GM18508 (cell line): ENCODE measurements around the gene NOS2.
"Not testable (repeated sequence)": the region's sequence is repeated elsewhere in the genome, so short reads cannot be mapped to it uniquely, and the experiment has no call there.

Source experiments
- ATAC-seq: cut with Tn5 transposase; IDR thresholded peaks from one replicate; pipeline ENCODE4 v1.9.1; 2021; ENCODE audit warnings: moderate number of reproducible peaks; ENCODE audit not compliant: insufficient read depth, unreplicated experiment

The NOS2 gene

DNA sequence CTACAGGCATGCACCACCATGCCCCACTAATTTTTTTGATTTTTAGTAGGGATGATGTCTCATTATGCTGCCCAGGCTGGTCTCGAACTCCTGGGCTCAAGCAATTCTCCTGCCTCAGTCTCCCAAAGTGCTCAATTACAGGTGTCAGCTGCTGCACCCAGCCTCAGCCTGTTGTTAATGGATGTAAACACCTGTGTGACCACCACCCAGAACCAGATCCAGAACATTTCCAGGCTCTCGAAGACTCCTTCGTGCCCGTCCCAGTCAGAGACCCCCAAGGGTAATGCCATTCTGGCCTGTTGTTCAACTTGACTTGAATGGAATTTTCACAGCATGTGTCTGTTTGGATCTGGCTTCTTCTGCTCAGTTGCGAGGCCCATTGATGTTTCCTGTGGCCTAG is 59.8 kb downstream of the NOS2 start:
- not testable (repeated sequence) for ATAC-seq

DNA sequence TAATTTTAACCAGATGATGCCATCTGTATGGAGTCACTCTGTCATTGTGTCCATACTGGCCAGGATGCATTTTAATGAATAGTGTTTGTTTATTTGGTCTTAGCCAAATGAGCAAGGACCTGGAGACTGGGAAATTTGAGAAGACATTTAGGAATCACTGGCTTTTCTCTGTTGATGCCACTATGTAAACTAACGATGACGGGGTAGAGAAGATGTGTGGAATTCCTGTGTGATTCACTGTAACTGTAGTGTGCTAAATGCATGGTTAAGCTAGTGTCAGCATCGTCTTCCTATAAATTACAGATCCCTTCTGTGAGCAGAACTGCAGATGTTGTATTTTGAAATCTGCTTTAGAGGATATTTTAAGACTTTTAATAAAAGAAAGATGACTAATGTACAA is 66.6 kb downstream of the NOS2 start:
- ATAC-seq: no peak

DNA sequence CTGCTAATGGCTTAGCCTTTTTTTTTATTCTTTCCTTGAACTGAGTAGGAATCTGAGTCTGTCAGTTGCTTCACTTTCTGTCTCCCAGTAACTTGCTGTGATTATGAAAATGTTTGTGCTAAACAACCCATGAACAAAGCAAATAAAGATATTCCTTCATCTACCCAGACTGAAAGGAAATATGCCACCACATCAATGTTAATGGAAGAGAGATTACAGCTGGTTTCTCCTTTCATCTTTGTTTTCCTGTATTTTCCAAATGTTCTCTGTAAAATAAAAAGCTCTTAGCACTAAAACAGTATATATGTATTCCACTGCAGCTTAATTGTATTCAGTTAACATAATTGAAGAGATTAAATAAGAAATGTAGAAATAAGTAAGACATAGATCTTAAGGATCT is 67.6 kb downstream of the NOS2 start:
- ATAC-seq: not testable (repeated sequence)

DNA sequence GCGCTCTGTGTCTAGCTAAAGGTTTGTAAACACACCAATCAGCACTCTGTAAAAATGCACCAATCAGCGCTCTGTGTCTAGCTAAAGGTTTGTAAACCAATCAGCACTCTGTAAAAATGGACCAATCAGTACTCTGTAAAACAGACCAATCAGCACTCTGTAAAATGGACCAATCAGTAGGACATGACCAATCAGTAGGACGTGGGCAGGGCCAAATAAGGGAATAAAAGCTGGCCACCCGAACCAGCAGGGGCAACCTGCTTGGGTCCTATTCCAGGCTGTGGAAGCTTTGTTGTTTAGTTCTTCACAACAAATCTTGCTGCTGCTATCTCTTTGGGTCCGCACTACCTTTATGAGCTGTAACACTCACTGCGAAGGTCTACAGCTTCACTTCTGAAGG is 74.3 kb downstream of the NOS2 start:
- not testable (repeated sequence) for ATAC-seq

GRCh38 chr17:27721797-27722196 is 78.5 kb downstream of the NOS2 start:
- no peak for ATAC-seq
